ENCODE data around the gene HEMK1.

HEMK1 gene

GRCh38 chr3:50568947-50569749 lies at the start of gene HEMK1:
HEMK1 (plus strand) TSS chr3:50569522; CDS start chr3:50571105, 1,583 bp downstream.
- FAIRE-seq, result peak; percentile 61
- peak; percentile 79 for DNase-seq (ENCODE audit: low spot score)

- DNase-seq (ENCODE audit: low spot score), result no peak
- FAIRE-seq, result no peak
Observed at GRCh38 chr3:50520849-50521248, 48.5 kb upstream of the HEMK1 start.

GRCh38 chr3:50521572-50521971 lies 47.8 kb upstream of the HEMK1 start:
- FAIRE-seq, result no peak

GRCh38 chr3:50523279-50523811 lies 46.0 kb upstream of the HEMK1 start:
- FAIRE-seq, result no peak
- DNase-seq (ENCODE audit: low spot score), result peak; percentile 5

More at GRCh38 chr3:50521572-50521971, 47.8 kb upstream of the HEMK1 start:
- DNase-seq (ENCODE audit: low spot score), result no peak

GRCh38 chr3:50524746-50525145 lies 44.6 kb upstream of the HEMK1 start:
- FAIRE-seq, result no peak
- DNase-seq (ENCODE audit: low spot score), result no peak

- FAIRE-seq, result no peak
Observed at GRCh38 chr3:50525191-50525910, 44.0 kb upstream of the HEMK1 start.

GRCh38 chr3:50525987-50526386 lies 43.3 kb upstream of the HEMK1 start:
- DNase-seq (ENCODE audit: low spot score), result peak; percentile 22
- no peak for FAIRE-seq

More at GRCh38 chr3:50525191-50525910, 44.0 kb upstream of the HEMK1 start:
- no peak for DNase-seq (ENCODE audit: low spot score)

GRCh38 chr3:50530001-50530970 lies 39.0 kb upstream of the HEMK1 start:
- no peak for FAIRE-seq
- DNase-seq (ENCODE audit: low spot score), result no peak

GRCh38 chr3:50531201-50531600 lies 38.1 kb upstream of the HEMK1 start:
- FAIRE-seq (no peak), DNase-seq (ENCODE audit: low spot score) (no peak)

GRCh38 chr3:50532062-50532705 lies 37.1 kb upstream of the HEMK1 start:
- FAIRE-seq (no peak), DNase-seq (ENCODE audit: low spot score) (no peak)

GRCh38 chr3:50533316-50533715 lies 36.0 kb upstream of the HEMK1 start:
- DNase-seq (ENCODE audit: low spot score) (no peak), FAIRE-seq (no peak)

- no peak for FAIRE-seq
- no peak for DNase-seq (ENCODE audit: low spot score)
Observed at GRCh38 chr3:50533807-50534461, 35.4 kb upstream of the HEMK1 start.

GRCh38 chr3:50534681-50535330 lies 34.5 kb upstream of the HEMK1 start:
- DNase-seq (ENCODE audit: low spot score) (no peak), FAIRE-seq (no peak)

- FAIRE-seq (no peak), DNase-seq (ENCODE audit: low spot score) (no peak)
Observed at GRCh38 chr3:50536471-50537180, 32.7 kb upstream of the HEMK1 start.

GRCh38 chr3:50537421-50538129 lies 31.7 kb upstream of the HEMK1 start:
- FAIRE-seq (no peak), DNase-seq (ENCODE audit: low spot score) (no peak)

- FAIRE-seq (no peak), DNase-seq (ENCODE audit: low spot score) (no peak)
Observed at GRCh38 chr3:50539356-50540286, 29.7 kb upstream of the HEMK1 start.

Measured in RCC 7860 (cell line).